ENCODE measurements around the gene ERC1. TPM values are rescaled to one million over a fixed set of nuclear protein-coding genes. Genes with fewer than 3 reads are reported as not detected.
A peak's percentile ranks its signal among the peaks of the same experiment; 100 is the strongest.

The ERC1 gene
- total RNA-seq, 1 experiment from 2014 or later = 31.5 TPM

- no peaks in the 10 kb centered on the region for H3K4me1 ChIP-seq
- no peak overlapping the region for H3K4me3 ChIP-seq
- H3K36me3 ChIP-seq = no peaks in the 10 kb centered on the region
- no peak overlapping the region for H3K27ac ChIP-seq
- no peaks in the 10 kb centered on the region for H3K9me3 ChIP-seq (replicated peaks)
- DNase-seq = no peak
- H3K27me3 ChIP-seq = no peaks in the 10 kb centered on the region
Measured at GRCh38 chr12:1436015-1436414, 445.0 kb downstream of the ERC1 start.

DNA sequence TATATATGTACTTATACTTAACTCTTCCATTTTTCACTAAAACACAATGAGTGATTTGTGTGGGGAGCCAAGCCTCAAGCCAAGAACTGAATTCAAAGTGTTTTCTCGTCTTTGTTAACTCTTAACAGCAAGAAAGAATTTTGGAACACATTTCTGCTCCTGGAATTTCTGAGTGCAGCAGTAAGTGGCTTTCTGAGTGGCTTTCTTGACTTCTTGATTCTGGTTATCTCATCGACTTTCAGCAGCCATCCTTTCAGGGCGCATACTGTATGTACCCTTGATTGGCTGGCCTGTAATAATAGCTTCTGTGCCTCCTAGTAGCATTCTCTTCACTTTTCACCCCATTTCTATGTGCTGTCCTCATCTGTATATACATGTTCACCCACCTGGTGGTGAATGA lies 446.0 kb downstream of the ERC1 start:
- Histone ChIP-seq H3K4me1 (no peaks in the 10 kb centered on the region), H3K4me3 (no peak overlapping the region), H3K27me3 (no peaks in the 10 kb centered on the region), H3K27ac (no peak overlapping the region), H3K36me3 (no peaks in the 10 kb centered on the region), H3K9me3 (replicated peaks) (no peaks in the 10 kb centered on the region)
- no peak for DNase-seq

GRCh38 chr12:1439201-1439600 lies 448.2 kb downstream of the ERC1 start:
- no peak for DNase-seq
- H3K4me1 ChIP-seq = peaks cover 7% of the 10 kb centered on the region
- H3K27me3 ChIP-seq = no peaks in the 10 kb centered on the region
- no peaks in the 10 kb centered on the region for H3K9me3 ChIP-seq (replicated peaks)
- no peak overlapping the region for H3K27ac ChIP-seq
- H3K4me3 ChIP-seq = no peak overlapping the region
- H3K36me3 ChIP-seq = no peaks in the 10 kb centered on the region

DNA sequence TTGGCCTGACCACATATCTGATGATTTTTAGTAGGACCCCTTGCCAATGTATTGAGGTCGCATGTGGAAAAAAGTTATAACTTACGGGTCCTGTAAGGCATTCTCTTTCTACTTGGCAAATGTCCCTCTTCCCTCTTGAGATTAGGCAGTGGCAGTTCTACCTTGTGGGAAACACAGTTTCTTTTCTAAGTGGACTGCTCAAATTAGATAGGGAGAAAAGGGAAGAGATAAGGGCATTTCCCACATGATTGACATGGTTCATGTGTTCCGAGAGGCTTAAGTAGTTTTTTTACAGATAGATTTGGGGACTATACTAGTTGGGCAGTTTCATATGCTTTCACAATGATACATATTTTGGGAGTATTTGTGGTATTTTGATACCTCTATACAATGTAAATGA lies 448.7 kb downstream of the ERC1 start:
- H3K36me3 ChIP-seq = no peaks in the 10 kb centered on the region
- H3K9me3 ChIP-seq (replicated peaks) = no peaks in the 10 kb centered on the region
- H3K4me1 ChIP-seq = peaks cover 7% of the 10 kb centered on the region
- DNase-seq = no peak
- H3K27ac ChIP-seq = no peak overlapping the region
- no peaks in the 10 kb centered on the region for H3K27me3 ChIP-seq
- H3K4me3 ChIP-seq = no peak overlapping the region

DNA sequence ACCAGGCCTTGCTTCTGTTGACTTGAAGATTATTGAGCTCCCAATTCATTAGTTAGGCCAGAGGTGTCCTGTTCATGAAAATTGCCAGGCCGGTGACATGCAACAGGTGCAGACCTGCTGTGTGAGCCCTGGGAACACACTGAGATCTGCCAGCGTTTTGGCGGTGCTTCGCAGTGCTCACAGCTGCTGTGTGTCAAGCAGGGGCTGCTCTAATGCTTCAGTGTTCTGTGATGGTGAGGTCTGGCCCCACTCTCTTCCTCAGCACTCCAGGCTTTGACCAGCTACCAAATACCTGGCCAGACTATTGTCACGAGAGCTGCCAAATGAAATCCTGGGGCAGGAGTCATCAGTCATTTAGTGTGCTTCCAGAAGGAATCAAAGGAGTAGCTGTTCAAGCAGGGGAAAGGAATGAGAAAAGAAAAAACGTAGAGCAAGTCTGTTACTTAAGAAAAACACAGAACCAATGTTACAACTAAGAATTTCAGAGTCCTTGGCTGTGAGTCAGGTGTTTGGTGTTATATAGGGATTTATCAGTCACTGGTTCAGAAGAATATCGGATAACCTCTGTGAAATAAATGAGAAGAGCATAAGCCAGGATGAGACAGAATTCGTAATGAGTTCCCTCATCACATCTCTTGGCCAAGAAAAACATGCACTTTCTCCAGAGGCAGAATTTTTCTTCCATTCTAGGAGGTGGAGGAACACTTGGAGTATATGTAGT lies 452.6 kb downstream of the ERC1 start:
- Histone ChIP-seq H3K4me3 (no peak overlapping the region), H3K27me3 (no peaks in the 10 kb centered on the region)

GRCh38 chr12:1444142-1444516 lies 453.1 kb downstream of the ERC1 start:
- Histone ChIP-seq H3K4me3 (no peak overlapping the region), H3K4me1 (peaks cover 7% of the 10 kb centered on the region), H3K36me3 (peaks cover 11% of the 10 kb centered on the region), H3K27me3 (no peaks in the 10 kb centered on the region), H3K9me3 (replicated peaks) (no peaks in the 10 kb centered on the region), H3K27ac (no peak overlapping the region)
- DNase-seq = no peak

More for the DNA sequence above, 452.6 kb downstream of the ERC1 start:
- H3K9me3 ChIP-seq (replicated peaks) = no peaks in the 10 kb centered on the region
- peaks cover 7% of the 10 kb centered on the region for H3K4me1 ChIP-seq
- peaks cover 11% of the 10 kb centered on the region for H3K36me3 ChIP-seq
- peak overlapping the region; percentile 26; the same call in 1 of the 2 replicates for H3K27ac ChIP-seq
- DNase-seq = peak; percentile 68 to 80

DNA sequence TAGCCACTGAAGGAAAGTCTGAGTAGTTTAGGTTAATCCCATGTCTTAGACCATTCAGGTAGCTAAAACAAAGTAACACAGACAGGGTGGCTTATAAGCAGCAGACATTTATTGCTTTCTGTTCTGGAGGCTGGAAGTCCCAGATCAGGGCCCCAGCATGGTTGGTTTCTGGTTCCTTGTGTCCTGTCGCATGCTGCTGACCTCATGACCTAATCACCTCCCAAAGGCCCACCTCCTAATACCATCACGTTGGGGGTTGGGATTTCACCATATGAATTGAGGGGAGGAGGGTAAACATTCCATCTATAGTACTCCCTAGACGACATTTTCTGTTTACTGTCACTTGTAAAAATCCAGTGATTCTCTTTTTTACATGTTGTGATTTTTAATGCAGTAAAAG lies 454.8 kb downstream of the ERC1 start:
- Histone ChIP-seq H3K4me1 (peaks cover 7% of the 10 kb centered on the region), H3K9me3 (replicated peaks) (no peaks in the 10 kb centered on the region), H3K36me3 (peaks cover 11% of the 10 kb centered on the region), H3K27me3 (no peaks in the 10 kb centered on the region), H3K27ac (no peak overlapping the region), H3K4me3 (no peak overlapping the region)
- no peak for DNase-seq

- H3K9me3 ChIP-seq (replicated peaks) = no peaks in the 10 kb centered on the region
- H3K36me3 ChIP-seq = peaks cover 11% of the 10 kb centered on the region
- peaks cover 7% of the 10 kb centered on the region for H3K4me1 ChIP-seq
- H3K4me3 ChIP-seq = no peak overlapping the region
- no peak overlapping the region for H3K27ac ChIP-seq
- H3K27me3 ChIP-seq = no peaks in the 10 kb centered on the region
- DNase-seq = no peak
Measured at GRCh38 chr12:1448336-1448735, 457.3 kb downstream of the ERC1 start.

DNA sequence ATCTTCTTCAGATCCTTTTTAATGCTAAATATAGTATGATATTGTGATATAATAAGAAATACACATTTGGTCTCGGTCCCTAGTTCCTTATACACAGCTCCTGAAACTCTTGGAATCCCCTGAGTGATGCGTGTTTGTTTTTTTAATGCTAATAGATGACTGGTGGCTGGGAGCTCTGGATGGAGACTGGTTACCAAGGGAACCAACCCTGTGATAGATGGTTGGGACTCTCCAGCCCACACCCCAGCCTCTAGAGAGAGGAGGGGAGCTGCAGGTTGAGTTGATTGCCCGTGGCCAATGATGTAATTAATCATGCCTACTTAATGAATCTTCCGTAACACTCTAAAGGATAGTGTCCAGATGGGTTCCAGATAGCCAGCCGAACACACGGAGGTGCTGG lies 462.8 kb downstream of the ERC1 start:
- H3K27me3 ChIP-seq = no peaks in the 10 kb centered on the region
- H3K4me3 ChIP-seq = no peak overlapping the region
- DNase-seq = no peak
- no peaks in the 10 kb centered on the region; the same call in 1 of the 2 replicates for H3K9me3 ChIP-seq (replicated peaks)
- no peaks in the 10 kb centered on the region for H3K4me1 ChIP-seq
- no peak overlapping the region for H3K27ac ChIP-seq
- H3K36me3 ChIP-seq = no peaks in the 10 kb centered on the region; the same call in 1 of the 2 replicates

DNA sequence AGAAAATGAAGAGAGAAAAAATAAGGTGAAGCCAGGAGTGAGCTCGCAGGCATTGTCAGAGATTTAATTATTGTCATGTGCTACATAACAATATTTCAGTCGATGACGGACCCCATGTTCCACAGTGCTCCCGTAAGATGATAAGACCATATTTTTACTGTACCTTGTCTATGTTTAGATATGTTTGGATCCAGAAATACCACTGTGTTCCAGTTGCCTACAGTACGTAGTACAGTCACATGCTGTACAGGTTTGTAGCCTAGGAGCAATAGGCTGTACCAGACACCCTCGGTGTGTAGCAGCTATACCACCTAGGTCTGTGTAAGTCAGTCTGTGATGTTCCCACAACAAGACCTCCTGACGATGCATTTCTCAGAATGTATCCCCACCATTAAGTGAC lies 465.9 kb downstream of the ERC1 start:
- Histone ChIP-seq H3K27ac (no peak overlapping the region), H3K9me3 (replicated peaks) (no peaks in the 10 kb centered on the region; the same call in none of the 2 replicates), H3K27me3 (no peaks in the 10 kb centered on the region), H3K4me1 (no peaks in the 10 kb centered on the region), H3K4me3 (no peak overlapping the region), H3K36me3 (peaks cover 1% of the 10 kb centered on the region; the same call in 1 of the 2 replicates)
- DNase-seq = no peak

DNA sequence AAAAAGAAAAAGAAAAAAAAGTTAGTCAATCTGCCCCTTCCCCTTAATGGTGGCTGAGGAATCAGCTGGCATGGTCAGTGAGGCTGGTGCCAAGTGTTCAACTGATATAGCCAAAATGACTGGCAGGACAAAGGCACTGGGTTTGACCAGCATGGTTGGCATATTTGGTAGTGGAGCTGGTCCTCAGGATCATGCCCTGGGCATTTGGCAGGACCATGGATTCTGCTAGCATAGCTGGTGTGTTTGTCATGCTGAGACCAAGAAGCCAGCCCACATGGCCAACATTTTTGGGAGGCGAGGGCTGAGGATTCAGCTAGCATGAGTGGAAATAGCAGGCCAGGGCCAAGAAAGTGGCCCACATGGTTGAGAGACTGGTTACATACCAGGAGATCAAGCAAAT lies 466.9 kb downstream of the ERC1 start:
- Histone ChIP-seq H3K27ac (no peak overlapping the region), H3K36me3 (peaks cover 3% of the 10 kb centered on the region; the same call in 1 of the 2 replicates), H3K27me3 (no peaks in the 10 kb centered on the region), H3K4me1 (no peaks in the 10 kb centered on the region), H3K9me3 (replicated peaks) (no peaks in the 10 kb centered on the region; the same call in none of the 2 replicates), H3K4me3 (no peak overlapping the region)
- DNase-seq = no peak

- H3K9me3 ChIP-seq (replicated peaks) = no peaks in the 10 kb centered on the region; the same call in none of the 2 replicates
- no peak overlapping the region for H3K4me3 ChIP-seq
- no peaks in the 10 kb centered on the region for H3K27me3 ChIP-seq
- H3K36me3 ChIP-seq = peaks cover 3% of the 10 kb centered on the region; the same call in 1 of the 2 replicates
- H3K4me1 ChIP-seq = no peaks in the 10 kb centered on the region
- no peak for DNase-seq
- no peak overlapping the region for H3K27ac ChIP-seq
Measured at GRCh38 chr12:1459339-1459738, 468.3 kb downstream of the ERC1 start.

- H3K4me1 ChIP-seq = no peaks in the 10 kb centered on the region
- peaks cover 3% of the 10 kb centered on the region; the same call in 1 of the 2 replicates for H3K36me3 ChIP-seq
- H3K27me3 ChIP-seq = no peaks in the 10 kb centered on the region
- no peak for DNase-seq
- H3K27ac ChIP-seq = no peak overlapping the region
- no peaks in the 10 kb centered on the region; the same call in 1 of the 2 replicates for H3K9me3 ChIP-seq (replicated peaks)
- no peak overlapping the region for H3K4me3 ChIP-seq
Measured at GRCh38 chr12:1463073-1463905, 472.3 kb downstream of the ERC1 start.

GRCh38 chr12:1464925-1465324 lies 473.9 kb downstream of the ERC1 start:
- H3K9me3 ChIP-seq (replicated peaks) = no peaks in the 10 kb centered on the region; the same call in 1 of the 2 replicates
- no peak overlapping the region for H3K4me3 ChIP-seq
- DNase-seq = no peak
- no peaks in the 10 kb centered on the region for H3K4me1 ChIP-seq
- H3K27me3 ChIP-seq = no peaks in the 10 kb centered on the region
- H3K36me3 ChIP-seq = peaks cover 3% of the 10 kb centered on the region; the same call in 1 of the 2 replicates
- H3K27ac ChIP-seq = no peak overlapping the region

GRCh38 chr12:1465990-1466389 lies 475.0 kb downstream of the ERC1 start:
- Histone ChIP-seq H3K36me3 (peaks cover 3% of the 10 kb centered on the region; the same call in 1 of the 2 replicates), H3K9me3 (replicated peaks) (no peaks in the 10 kb centered on the region; the same call in 1 of the 2 replicates), H3K4me3 (no peak overlapping the region), H3K27ac (no peak overlapping the region), H3K27me3 (no peaks in the 10 kb centered on the region), H3K4me1 (no peaks in the 10 kb centered on the region)
- DNase-seq = no peak
